Thoracic aorta (tissue), 2 donors: Measurements from ENCODE around the gene CYP26A1. TPM values are rescaled to one million over a fixed set of nuclear protein-coding genes. Genes with fewer than 3 reads are reported as not detected.

Experiments
- ATAC-seq: fragments of 150-250 bp; one replicate; pipeline ENCODE4 v1.8.0; 2017; ENCODE audit warnings: low read depth; ENCODE audit not compliant: insufficient number of reproducible peaks, low FRiP score
- DNase-seq: peaks from one replicate; pipeline ENCODE4 v3.0.0-alpha.2; 2020; ENCODE audit warnings: low spot score
- H3K27ac ChIP-seq, 2 donors: fragments of 200-600 bp; sonication (generic); 1 replicate in 1 of 2; 2 replicates in 1 of 2; pipeline ENCODE4 v1.5.1; 2016; ENCODE audit warnings: mild to moderate bottlenecking in 2 of 2, moderate library complexity in 2 of 2
- H3K27me3 ChIP-seq: fragments of 200-600 bp; sonication (generic); replicated peaks from 2 replicates; pipeline ENCODE4 v1.6.0; 2016; ENCODE audit warnings: mild to moderate bottlenecking; ENCODE audit not compliant: insufficient read depth
- H3K36me3 ChIP-seq: fragments of 200-600 bp; sonication (generic); one replicate; pipeline ENCODE4 v1.5.1; 2016
- H3K4me1 ChIP-seq, 2 donors: fragments of 200-600 bp; sonication (generic); 1 replicate in 1 of 2; 2 replicates in 1 of 2; pipeline versions ENCODE4 v1.5.1 to v1.6.0; 2016; ENCODE audit warnings: low read depth in 2 of 2, mild to moderate bottlenecking in 1 of 2; ENCODE audit not compliant: control insufficient read depth in 1 of 2
- H3K4me3 ChIP-seq: fragments of 200-600 bp; sonication (generic); 2 replicates; pipeline ENCODE4 v1.5.1; 2016; ENCODE audit warnings: mild to moderate bottlenecking
- H3K9me3 ChIP-seq: fragments of 200-600 bp; sonication (generic); 2 replicates; pipeline ENCODE4 v1.5.1; 2016
- total RNA-seq, 2 donors: library from RNA; depleted of rRNA; stranded (reverse); fragments of >200 nt; gene quantifications; one replicate each; pipeline versions ENCODE4 v1.1.0 to v1.2.3, GENCODE V29; 2016
- TF ChIP-seq, protein P1 (sequence below): fragments of 200-600 bp; sonication (generic); IDR thresholded peaks from one replicate; pipeline ENCODE4 v1.5.1; 2019; ENCODE audit warnings: antibody characterized with exemption

CYP26A1 gene
- total RNA-seq, 2 donors from 2014 or later, result not detected

DNA sequence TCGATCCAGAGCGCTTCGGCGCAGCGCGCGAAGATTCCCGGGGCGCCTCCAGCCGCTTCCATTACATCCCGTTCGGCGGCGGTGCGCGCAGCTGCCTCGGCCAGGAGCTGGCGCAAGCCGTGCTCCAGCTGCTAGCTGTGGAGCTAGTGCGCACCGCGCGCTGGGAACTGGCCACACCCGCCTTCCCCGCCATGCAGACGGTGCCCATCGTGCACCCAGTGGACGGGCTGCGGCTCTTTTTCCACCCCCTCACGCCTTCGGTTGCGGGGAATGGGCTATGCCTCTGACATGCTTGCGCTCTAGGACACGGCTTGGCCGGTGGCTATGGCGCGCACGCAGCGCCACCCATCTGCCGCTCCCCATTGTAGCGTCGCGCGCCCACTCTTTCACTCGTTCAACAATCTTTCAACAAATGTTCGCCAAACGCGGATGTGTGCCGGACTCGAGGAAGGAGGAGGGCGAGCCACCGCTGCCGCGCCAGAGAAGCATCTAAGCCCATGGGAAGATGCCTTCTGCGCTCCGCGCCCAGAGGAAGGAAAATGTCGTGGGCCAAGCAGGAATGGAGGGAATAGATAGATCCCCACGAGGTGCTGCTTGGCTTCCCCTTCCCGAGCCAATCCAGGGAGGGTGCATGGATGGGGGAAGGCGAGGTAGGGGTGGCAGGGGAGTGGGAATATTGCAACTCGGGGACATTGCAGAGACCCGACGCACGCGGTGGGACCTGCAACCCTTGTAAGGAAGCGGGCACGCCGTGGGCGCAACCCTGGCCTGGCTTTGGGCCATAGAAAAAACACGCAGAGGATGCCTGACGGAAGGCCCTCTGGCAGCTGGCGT is 5.1 kb upstream of the CYP26A1 start:
- Histone ChIP-seq H3K4me3 (peak overlapping the region; percentile 38), H3K27ac (no peak overlapping the region), H3K27me3 (peaks cover 15% of the 10 kb centered on the region), H3K36me3 (no peaks in the 10 kb centered on the region), H3K4me1 (peaks cover 21 to 40% of the 10 kb centered on the region in 2 donors), H3K9me3 (no peaks in the 10 kb centered on the region)
- TF ChIP-seq, protein P1, sequence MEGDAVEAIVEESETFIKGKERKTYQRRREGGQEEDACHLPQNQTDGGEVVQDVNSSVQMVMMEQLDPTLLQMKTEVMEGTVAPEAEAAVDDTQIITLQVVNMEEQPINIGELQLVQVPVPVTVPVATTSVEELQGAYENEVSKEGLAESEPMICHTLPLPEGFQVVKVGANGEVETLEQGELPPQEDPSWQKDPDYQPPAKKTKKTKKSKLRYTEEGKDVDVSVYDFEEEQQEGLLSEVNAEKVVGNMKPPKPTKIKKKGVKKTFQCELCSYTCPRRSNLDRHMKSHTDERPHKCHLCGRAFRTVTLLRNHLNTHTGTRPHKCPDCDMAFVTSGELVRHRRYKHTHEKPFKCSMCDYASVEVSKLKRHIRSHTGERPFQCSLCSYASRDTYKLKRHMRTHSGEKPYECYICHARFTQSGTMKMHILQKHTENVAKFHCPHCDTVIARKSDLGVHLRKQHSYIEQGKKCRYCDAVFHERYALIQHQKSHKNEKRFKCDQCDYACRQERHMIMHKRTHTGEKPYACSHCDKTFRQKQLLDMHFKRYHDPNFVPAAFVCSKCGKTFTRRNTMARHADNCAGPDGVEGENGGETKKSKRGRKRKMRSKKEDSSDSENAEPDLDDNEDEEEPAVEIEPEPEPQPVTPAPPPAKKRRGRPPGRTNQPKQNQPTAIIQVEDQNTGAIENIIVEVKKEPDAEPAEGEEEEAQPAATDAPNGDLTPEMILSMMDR, result no peak
- ATAC-seq (no peak), DNase-seq (no peak)

DNA sequence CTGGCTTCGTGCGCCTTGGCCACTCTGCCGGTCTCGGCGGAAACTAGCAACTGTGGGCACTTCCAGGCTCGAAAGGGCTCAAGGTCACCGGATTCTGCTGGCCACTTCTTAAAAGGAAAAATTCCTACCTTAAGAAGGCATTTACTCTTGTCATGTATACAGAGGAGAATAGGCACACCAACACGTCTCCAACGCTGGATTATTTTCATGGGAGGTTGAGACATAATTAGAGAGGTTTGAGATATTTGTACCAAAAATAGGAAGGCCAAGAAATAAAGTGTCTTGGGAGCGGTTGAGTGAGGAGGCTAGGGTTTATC is 4.5 kb upstream of the CYP26A1 start:
- ATAC-seq (no peak), DNase-seq (no peak)
- Histone ChIP-seq H3K4me3 (no peak overlapping the region), H3K9me3 (no peaks in the 10 kb centered on the region), H3K27ac (no peak overlapping the region), H3K27me3 (peaks cover 15% of the 10 kb centered on the region), H3K4me1 (peaks cover 25 to 44% of the 10 kb centered on the region in 2 donors), H3K36me3 (no peaks in the 10 kb centered on the region)
- TF ChIP-seq, protein P1, result no peak

DNA sequence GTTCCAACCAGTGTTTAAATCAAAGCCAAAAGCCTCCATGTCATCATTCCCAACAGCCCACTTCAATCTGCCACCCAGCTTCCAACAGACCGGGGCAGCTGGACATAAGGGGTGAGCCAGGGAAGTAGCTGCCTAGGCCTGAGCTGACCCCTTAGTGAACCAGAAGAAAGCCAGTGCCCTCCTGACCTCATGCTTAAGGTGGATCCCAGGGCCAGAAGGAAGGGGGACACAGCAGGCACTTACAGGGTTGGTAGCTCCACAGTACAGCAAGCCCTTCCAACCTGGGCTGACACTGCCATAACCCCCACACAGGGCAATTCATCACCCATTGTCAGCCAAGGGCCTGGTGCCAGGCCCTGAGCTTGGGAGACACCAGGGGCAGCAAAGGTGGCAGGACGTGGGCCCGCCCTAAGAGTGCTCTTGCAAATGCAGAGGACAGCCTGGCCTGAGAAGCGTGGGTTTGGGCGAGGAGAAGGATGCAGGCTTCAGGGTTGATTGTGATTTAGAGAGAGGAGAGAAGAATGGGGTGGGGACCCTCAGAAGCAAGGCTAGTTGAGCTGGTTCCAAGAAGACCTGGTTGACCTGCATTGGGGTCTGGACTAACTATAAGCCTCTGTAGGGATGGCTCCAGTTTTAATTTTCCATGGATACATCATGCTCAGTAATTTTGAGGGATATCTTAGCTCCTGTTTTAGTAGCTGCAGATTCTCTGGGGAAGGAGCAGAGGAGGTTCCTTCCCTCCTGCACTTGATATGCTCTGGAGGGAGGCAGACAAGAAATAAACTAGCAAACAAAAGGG is 3.1 kb upstream of the CYP26A1 start:
- DNase-seq, result no peak
- Histone ChIP-seq H3K4me1 (peaks cover 33 to 55% of the 10 kb centered on the region in 2 donors), H3K27ac (no peak overlapping the region), H3K9me3 (no peaks in the 10 kb centered on the region), H3K4me3 (no peak overlapping the region), H3K36me3 (no peaks in the 10 kb centered on the region), H3K27me3 (peaks cover 15% of the 10 kb centered on the region)
- ATAC-seq, result no peak
- TF ChIP-seq, protein P1, result no peak

DNA sequence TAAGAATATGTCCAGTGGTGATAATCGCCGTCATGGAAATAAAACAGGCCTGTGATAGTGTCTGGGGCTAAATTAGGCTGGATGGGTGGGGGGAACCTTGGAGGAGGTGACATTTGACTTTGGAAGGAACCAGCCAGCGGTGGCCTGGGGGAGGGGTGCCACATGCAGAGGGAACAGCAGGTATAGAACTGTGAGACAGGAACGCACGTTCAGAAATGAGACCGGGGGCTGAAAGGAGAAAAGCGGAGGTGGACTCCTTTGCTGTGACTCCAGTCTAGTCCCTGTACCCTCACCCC is 2.6 kb upstream of the CYP26A1 start:
- no peaks in the 10 kb centered on the region for H3K9me3 ChIP-seq
- H3K36me3 ChIP-seq, result no peaks in the 10 kb centered on the region
- TF ChIP-seq, protein P1, result no peak
- H3K4me1 ChIP-seq, result peaks cover 33 to 51% of the 10 kb centered on the region in 2 donors
- peaks cover 15% of the 10 kb centered on the region for H3K27me3 ChIP-seq
- ATAC-seq, result no peak
- DNase-seq, result no peak
- no peak overlapping the region for H3K4me3 ChIP-seq
- H3K27ac ChIP-seq, result no peak overlapping the region

DNA sequence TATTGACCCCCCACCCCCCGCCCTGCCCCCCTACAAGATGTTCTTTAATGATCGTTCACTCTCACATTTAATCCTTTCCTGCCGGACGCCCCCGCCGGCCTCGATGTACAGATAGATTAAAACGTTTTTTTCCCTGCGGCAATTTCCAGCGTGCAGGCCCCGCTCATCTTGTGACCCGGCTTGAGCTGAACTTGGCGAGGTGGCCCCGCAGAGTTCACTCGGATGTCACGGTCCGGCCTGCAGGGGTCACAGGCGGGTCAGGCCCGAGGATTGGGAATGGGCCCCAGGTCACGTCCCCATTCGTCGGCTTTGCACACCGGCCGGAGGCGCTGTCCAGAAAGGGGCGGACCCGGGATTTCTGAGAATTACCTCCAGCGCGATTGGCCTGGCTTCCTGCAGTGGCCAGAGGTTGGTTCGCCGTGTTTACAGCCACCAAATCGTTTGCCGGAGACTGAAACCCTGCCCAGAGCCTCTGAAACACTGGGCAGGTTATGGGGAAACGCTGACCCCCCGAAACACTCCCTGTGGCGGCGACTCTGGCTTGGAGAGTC is 1.9 kb upstream of the CYP26A1 start:
- Histone ChIP-seq H3K27me3 (peaks cover 10% of the 10 kb centered on the region), H3K4me1 (peaks cover 33 to 50% of the 10 kb centered on the region in 2 donors), H3K4me3 (peak overlapping the region; percentile 74), H3K9me3 (no peaks in the 10 kb centered on the region), H3K36me3 (no peaks in the 10 kb centered on the region), H3K27ac (no peak overlapping the region)
- ATAC-seq (no peak), DNase-seq (no peak)
- TF ChIP-seq, protein P1, result no peak
